AG04449 (cell line): ENCODE measurements around the gene MSANTD1.

Source experiments
- CTCF ChIA-PET: fragments of 350-600 bp; formaldehyde crosslinking; extraction: SDS; loops from one replicate; lab custom pipeline; 2021; ENCODE audit warnings: antibody characterized with exemption; lab: Yijun Ruan, JAX
- POLR2A ChIA-PET: fragments of 400-600, 350-600 bp; formaldehyde crosslinking; extraction: SDS; loops from one replicate; lab custom pipeline; 2020; ENCODE audit warnings: antibody characterized with exemption, inconsistent platforms; lab: Yijun Ruan, JAX
- DNase-seq: peaks from one replicate; pipeline ENCODE4 v3.0.0-alpha.2; 2010; ENCODE audit warnings: low read depth, low spot score
- H3K4me3 ChIP-seq: 2 replicates; pipeline ENCODE4 v1.5.1; 2011; ENCODE audit warnings: low read depth, mild to moderate bottlenecking, control low read depth, low read length
- TF ChIP-seq, protein P1 (sequence below): IDR thresholded peaks from one replicate; pipeline ENCODE4 v1.5.1; 2011; ENCODE audit warnings: mild to moderate bottlenecking, moderate library complexity, low read length, control low read depth, inconsistent platforms; ENCODE audit not compliant: insufficient read depth; ENCODE audit errors: missing control alignments

Gene MSANTD1

DNA sequence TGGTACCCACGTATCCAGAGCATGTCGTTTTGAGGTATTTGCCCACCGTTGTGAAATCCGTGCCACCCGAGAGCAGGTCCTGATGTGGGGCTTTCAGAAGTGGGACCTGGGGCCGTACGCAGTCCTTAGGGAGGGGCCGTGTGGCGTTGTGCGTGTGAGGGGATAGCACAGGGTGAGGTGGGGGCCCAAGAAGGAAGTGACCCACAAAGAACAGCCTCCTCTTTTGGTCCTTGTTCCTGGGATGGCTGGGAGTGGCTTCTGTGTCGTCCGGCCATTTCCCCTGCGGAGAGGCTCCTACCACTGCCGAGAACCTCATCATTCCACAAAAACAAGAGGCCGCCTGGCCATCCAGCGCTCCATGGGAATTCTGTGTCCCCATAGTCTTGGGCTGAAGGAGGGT lies 17.0 kb upstream of the MSANTD1 start:
- no peak for DNase-seq
- ChIA-PET POLR2A (no interaction called here), CTCF (interaction anchor here (1.9 kb wide), 1 partner anchor 8 kb away, joined by 6 read pairs; no protein-coding TSS in a partner anchor)
- H3K4me3 ChIP-seq, result no peak overlapping the region
- TF ChIP-seq, protein P1, sequence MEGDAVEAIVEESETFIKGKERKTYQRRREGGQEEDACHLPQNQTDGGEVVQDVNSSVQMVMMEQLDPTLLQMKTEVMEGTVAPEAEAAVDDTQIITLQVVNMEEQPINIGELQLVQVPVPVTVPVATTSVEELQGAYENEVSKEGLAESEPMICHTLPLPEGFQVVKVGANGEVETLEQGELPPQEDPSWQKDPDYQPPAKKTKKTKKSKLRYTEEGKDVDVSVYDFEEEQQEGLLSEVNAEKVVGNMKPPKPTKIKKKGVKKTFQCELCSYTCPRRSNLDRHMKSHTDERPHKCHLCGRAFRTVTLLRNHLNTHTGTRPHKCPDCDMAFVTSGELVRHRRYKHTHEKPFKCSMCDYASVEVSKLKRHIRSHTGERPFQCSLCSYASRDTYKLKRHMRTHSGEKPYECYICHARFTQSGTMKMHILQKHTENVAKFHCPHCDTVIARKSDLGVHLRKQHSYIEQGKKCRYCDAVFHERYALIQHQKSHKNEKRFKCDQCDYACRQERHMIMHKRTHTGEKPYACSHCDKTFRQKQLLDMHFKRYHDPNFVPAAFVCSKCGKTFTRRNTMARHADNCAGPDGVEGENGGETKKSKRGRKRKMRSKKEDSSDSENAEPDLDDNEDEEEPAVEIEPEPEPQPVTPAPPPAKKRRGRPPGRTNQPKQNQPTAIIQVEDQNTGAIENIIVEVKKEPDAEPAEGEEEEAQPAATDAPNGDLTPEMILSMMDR, result no peak

DNA sequence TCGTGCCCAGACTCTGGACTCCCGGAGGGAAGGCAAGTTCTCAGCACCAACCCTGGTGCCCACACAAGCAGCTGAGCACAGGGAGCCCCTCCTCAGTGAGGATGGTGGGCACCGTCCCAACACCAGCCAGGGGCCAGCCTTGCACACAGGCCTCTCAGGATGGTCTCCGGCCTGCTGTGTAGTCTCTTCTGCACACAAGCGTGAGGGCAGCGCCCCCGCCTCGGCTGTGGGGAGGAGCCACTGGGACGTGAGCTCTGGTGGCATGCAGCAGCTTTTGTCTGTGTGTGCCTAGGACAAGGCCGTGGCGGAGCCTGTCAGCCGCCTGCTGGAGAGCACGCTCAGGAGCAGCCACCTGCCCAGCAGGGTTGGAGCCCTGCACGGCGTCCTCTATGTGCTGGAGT lies 16.1 kb upstream of the MSANTD1 start:
- TF ChIP-seq, protein P1, result no peak
- CTCF ChIA-PET, result interaction anchor here (1.8 to 1.9 kb wide), 2 partner anchors 9 to 248 kb away, joined by 6 to 10 read pairs; no protein-coding TSS in a partner anchor
- POLR2A ChIA-PET, result no interaction called here
- DNase-seq, result no peak
- H3K4me3 ChIP-seq, result no peak overlapping the region

DNA sequence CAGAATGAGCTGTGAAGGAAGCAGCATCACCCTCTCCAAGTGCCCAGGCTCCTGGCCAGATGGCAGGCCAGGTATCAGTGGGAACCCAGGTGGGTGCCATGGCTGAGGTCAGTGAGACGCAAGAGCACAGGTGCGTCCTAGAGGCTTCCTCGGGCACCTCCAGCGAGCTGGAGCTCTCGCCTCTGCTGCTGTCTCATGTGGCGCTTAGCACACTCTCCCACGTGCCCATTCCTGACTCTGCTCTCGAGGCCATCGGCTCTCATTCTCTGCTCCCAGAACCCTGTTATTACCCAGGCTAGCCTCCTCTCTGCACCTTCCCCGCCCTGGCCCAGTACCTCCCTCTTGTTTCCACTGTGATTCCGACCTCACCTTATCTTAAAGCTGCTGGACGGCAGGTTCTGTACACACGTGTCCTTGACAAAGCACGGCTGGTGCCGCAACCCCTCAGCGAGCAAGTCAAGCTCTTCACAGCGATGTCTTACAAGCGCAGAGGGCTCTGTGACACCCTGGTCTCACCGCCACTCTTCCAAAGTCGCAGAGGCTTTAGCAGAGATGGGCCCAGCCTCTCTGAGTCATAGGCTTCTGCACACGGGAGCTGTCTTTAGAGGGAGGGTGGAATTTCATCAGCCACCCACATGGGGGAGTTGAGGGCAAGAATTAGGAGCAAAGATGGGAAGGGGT lies 15.4 kb upstream of the MSANTD1 start:
- H3K4me3 ChIP-seq, result no peak overlapping the region
- TF ChIP-seq, protein P1, result peak; percentile 1
- ChIA-PET CTCF (interaction anchor here (1.0 to 1.9 kb wide), 3 partner anchors 9 to 247 kb away, joined by 3 to 10 read pairs (median 6); no protein-coding TSS in a partner anchor), POLR2A (interaction anchor here (0.6 kb wide), 1 partner anchor 274 kb away, joined by 3 read pairs; no protein-coding TSS in a partner anchor)
- no peak for DNase-seq

DNA sequence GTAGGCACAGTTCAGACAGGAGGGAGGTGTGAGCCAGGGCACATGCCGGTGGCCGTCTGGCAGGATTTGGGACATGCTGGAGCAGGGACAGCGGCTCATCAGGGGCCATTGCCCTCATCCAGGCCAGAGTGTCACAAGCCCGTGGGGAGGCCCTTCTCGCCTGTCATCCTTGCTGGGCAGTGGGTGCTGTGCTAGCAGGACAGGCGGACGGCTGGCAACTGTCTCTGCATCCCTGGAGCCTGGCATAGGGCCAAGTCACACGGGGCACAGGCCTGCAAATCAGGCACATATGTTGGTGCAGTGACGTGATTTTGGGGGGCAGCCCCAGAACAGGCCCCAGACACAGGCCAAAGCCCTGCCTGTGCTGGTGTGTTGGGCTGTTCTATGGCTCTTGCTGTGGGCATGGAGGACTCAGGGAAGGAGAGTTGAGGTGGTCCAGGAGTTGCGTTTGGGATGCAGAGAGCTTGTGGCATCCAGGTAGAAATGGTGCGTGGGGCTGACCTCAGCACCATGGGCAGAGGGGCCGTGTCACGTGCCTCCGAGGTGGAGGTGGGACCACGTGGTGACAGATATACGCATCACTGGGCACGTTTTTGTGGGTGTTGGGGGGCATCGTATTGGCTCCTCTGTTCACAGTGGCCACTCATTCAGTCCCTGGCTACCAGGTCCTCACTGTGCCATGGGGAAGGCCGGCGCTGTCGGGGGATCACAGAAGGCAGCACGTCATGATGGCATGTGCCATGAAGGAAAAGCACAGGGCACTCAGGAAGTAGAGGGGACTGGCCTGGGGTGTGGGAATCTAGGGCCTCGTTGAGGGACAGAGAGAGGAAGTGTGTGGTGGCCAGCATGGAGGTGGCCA lies 14.6 kb upstream of the MSANTD1 start:
- CTCF ChIA-PET, result interaction anchor here (1.0 to 1.8 kb wide), 3 partner anchors 24 to 246 kb away, joined by 3 to 10 read pairs (median 3); no protein-coding TSS in a partner anchor
- POLR2A ChIA-PET, result no interaction called here

DNA sequence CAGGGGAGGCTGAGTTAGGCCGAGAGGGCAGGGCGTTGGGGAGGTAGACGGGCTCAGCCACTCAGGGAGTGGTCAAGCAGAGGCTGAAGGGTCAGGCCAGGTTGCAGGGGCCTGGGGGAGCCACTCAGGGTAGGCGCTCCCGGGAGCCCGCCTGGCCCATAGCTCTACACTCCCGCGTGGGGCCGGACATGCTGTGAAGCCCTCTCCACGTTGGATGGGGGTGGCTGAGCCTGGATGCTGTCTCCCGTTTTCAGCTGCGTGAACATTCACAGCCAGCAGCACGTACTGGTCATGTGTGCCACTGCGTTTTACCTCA lies 14.0 kb upstream of the MSANTD1 start:
- H3K4me3 ChIP-seq, result no peak overlapping the region
- POLR2A ChIA-PET, result no interaction called here
- DNase-seq, result no peak
- CTCF ChIA-PET, result interaction anchor here (1.0 kb wide), 1 partner anchor 24 kb away, joined by 3 read pairs; no protein-coding TSS in a partner anchor
- TF ChIP-seq, protein P1, result no peak

More for the DNA sequence above, 14.6 kb upstream of the MSANTD1 start:
- TF ChIP-seq, protein P1, result no peak
- no peak for DNase-seq
- H3K4me3 ChIP-seq, result no peak overlapping the region

DNA sequence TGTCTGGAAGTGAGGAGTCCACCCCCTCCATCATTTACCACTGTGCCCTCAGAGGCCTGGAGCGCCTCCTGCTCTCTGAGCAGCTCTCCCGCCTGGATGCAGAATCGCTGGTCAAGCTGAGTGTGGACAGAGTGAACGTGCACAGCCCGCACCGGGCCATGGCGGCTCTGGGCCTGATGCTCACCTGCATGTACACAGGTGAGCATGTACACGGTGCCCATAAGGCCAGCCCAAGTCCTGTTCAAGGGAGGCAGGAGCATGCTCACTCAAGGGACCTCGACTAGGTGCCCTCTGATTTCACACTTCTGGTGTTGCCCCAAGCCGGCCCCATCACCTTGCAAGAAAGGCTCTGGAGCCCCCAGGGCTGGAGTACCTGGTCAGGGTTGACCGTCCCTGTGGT lies 13.4 kb upstream of the MSANTD1 start:
- ChIA-PET CTCF (interaction anchor here (1.0 to 1.1 kb wide), 2 partner anchors 10 to 23 kb away, joined by 3 read pairs; no protein-coding TSS in a partner anchor), POLR2A (no interaction called here)
- H3K4me3 ChIP-seq, result no peak overlapping the region
- DNase-seq, result no peak
- TF ChIP-seq, protein P1, result no peak
